ENCODE measurements around the gene PTPRQ.

- TF ChIP-seq STAT6 (CRISPR knock-in tag; conservative IDR thresholded peaks at IDR 0.05; ENCODE audit: low read depth) (no peak), CTCF (IDR thresholded peaks at IDR 0.05) (no peak), ZNF512 (CRISPR knock-in tag; IDR thresholded peaks at IDR 0.05; ENCODE audit: borderline replicate concordance) (no peak)
Measured at GRCh38 chr12:80504389-80505163, 60.5 kb downstream of the PTPRQ start.
